HG03354 (cell line): ENCODE measurements around the gene FBXO21.
"Not testable (repeated sequence)": the region's sequence is repeated elsewhere in the genome, so short reads cannot be mapped to it uniquely, and the experiment has no call there.

ENCODE experiments used
- ATAC-seq: cut with Tn5 transposase; IDR thresholded peaks from one replicate; pipeline ENCODE4 v1.9.1; 2021; ENCODE audit warnings: mild to moderate bottlenecking; ENCODE audit not compliant: unreplicated experiment, poor library complexity, severe bottlenecking

The FBXO21 gene

GRCh38 chr12:117190210-117190781, at the start of gene FBXO21:
TSS of gene FBXO21 (minus strand) at chr12:117190470. CDS start at chr12:117190456, 14 bp downstream.
- peak; percentile 94 for ATAC-seq

- ATAC-seq: peak; percentile 62
These were observed 46.3 kb upstream of the FBXO21 start for GRCh38 chr12:117236456-117237001.

GRCh38 chr12:117235261-117235660, 45.0 kb upstream of the FBXO21 start:
- ATAC-seq: no peak

GRCh38 chr12:117234441-117234840, 44.2 kb upstream of the FBXO21 start:
- no peak for ATAC-seq

GRCh38 chr12:117231750-117232149, 41.5 kb upstream of the FBXO21 start:
- ATAC-seq: no peak

- ATAC-seq: no peak
These were observed 38.0 kb upstream of the FBXO21 start for GRCh38 chr12:117228239-117228638.

- no peak for ATAC-seq
These were observed 36.9 kb upstream of the FBXO21 start for GRCh38 chr12:117227000-117227653.

- ATAC-seq: no peak
These were observed 36.2 kb upstream of the FBXO21 start for GRCh38 chr12:117226505-117226904.

- no peak for ATAC-seq
These were observed 34.9 kb upstream of the FBXO21 start for GRCh38 chr12:117225179-117225578.

- not testable (repeated sequence) for ATAC-seq
These were observed 30.7 kb upstream of the FBXO21 start for GRCh38 chr12:117220947-117221346.

- no peak for ATAC-seq
These were observed 27.9 kb upstream of the FBXO21 start for GRCh38 chr12:117218149-117218548.

GRCh38 chr12:117216686-117217085, 26.4 kb upstream of the FBXO21 start:
- no peak for ATAC-seq

- no peak for ATAC-seq
These were observed 24.5 kb upstream of the FBXO21 start for GRCh38 chr12:117214797-117215196.

GRCh38 chr12:117213295-117213808, 23.1 kb upstream of the FBXO21 start:
- no peak for ATAC-seq

- ATAC-seq: peak; percentile 60
These were observed 22.4 kb upstream of the FBXO21 start for GRCh38 chr12:117212563-117213190.

GRCh38 chr12:117210266-117210918, 20.1 kb upstream of the FBXO21 start:
- no peak for ATAC-seq

GRCh38 chr12:117209626-117210025, 19.4 kb upstream of the FBXO21 start:
- no peak for ATAC-seq

- ATAC-seq: no peak
These were observed 18.7 kb upstream of the FBXO21 start for GRCh38 chr12:117208811-117209455.

GRCh38 chr12:117208206-117208605, 17.9 kb upstream of the FBXO21 start:
- ATAC-seq: no peak

- ATAC-seq: no peak
These were observed 17.4 kb upstream of the FBXO21 start for GRCh38 chr12:117207675-117208074.
